Coronary artery (tissue), 2 donors: Measurements from ENCODE around the gene MTHFD2.
"Not testable (repeated sequence)": the region's sequence is repeated elsewhere in the genome, so short reads cannot be mapped to it uniquely, and the experiment has no call there.

Experiments
- DNase-seq: peaks from one replicate; pipeline ENCODE4 v3.0.0-alpha.2; 2017; ENCODE audit warnings: low spot score
- H3K27ac ChIP-seq, 2 donors: fragments of 200-600 bp; sonication (generic); one replicate each; pipeline ENCODE4 v1.5.1; 2016 to 2019
- H3K4me3 ChIP-seq: fragments of 200-600 bp; sonication (generic); 2 replicates; pipeline ENCODE4 v1.5.1; 2016; ENCODE audit warnings: mild to moderate bottlenecking, moderate library complexity
- CTCF ChIP-seq: fragments of 200-600 bp; sonication (generic); IDR thresholded peaks from one replicate; pipeline ENCODE4 v1.5.1; 2019; ENCODE audit warnings: antibody characterized with exemption

MTHFD2 gene

DNA sequence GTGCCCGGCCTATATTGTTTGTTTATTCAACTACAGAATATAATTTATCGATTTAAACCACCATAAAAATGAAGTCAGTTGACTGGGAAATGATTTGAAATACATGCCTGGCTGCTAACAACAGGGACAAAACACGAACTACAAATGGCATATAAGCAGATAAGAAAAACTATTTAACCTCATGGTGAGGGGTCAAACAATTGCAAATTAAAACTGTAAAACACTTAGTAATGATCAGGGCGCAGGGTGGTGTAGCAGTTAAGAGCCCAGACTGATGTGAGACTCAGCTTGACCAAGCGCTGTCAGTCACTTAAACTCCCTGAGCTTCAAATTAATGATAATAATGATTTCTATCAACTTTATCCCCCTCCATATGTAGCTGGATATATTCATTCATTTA lies 6.7 kb downstream of the MTHFD2 start:
- TF ChIP-seq CTCF, result no peak
- no peak for DNase-seq
- Histone ChIP-seq H3K4me3 (no peak overlapping the region), H3K27ac (peak overlapping the region; percentile 24 to 62)

DNA sequence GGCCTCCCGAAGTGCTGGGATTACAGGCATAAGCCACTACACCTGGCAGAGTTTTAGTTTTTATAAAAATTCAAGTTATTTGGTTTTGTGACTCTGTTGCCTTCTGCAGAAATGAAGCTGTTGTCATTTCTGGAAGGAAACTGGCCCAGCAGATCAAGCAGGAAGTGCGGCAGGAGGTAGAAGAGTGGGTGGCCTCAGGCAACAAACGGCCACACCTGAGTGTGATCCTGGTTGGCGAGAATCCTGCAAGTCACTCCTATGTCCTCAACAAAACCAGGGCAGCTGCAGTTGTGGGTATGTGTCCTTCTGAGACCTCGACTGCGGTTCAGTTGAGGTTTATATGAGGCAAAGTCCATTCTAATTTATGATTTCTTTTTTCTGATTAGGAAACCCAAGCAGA lies 7.2 kb downstream of the MTHFD2 start:
- Histone ChIP-seq H3K4me3 (no peak overlapping the region), H3K27ac (peak overlapping the region; percentile 24 to 51)
- no peak for TF ChIP-seq CTCF
- peak; percentile 41 for DNase-seq

GRCh38 chr2:74206180-74206688 lies 7.8 kb downstream of the MTHFD2 start:
- no peak for TF ChIP-seq CTCF
- Histone ChIP-seq H3K27ac (peak overlapping the region; percentile 51 to 56), H3K4me3 (no peak overlapping the region)
- peak; percentile 12 for DNase-seq

DNA sequence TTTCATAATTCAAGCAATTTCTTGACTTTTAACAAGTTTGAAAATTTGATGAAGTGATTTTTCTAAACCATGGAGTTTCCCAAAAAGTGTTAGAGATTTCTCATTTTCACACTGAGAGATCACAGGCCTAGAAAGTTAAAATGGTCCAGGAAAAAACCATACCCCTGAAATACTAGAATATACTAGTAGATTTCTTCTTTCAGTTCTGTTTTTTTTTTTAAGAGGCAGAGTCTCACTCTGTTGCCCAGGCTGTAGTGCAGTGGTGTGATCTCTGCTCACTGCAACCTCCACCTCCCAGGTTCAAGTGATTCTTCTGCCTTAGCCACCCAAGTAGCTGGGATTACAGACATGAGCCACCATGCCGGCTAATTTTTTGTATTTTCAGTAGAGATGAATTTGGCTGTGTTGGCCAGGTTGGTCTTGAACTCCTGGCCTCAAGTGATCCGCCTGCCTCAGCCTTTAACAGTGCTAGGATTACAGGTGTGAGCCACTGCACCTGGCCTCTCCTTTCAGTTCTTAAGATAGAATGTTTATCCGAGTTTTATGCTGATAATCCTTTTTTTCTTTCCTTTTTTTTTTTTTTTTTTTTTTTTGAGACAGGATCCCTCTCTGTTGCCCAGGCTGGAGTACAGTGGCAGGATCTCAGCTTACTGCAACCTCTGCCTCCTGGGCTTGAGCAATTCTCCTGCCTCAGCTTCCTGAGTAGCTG lies 14.4 kb downstream of the MTHFD2 start:
- Histone ChIP-seq H3K27ac (no peak overlapping the region), H3K4me3 (no peak overlapping the region)
- TF ChIP-seq CTCF, result no peak
- no peak for DNase-seq

GRCh38 chr2:74215771-74216170 lies 17.4 kb downstream of the MTHFD2 start:
- not testable (repeated sequence) for H3K27ac ChIP-seq, DNase-seq, H3K4me3 ChIP-seq

- no peak for DNase-seq
- Histone ChIP-seq H3K27ac (no peak overlapping the region), H3K4me3 (no peak overlapping the region)
- no peak for TF ChIP-seq CTCF
Measured at GRCh38 chr2:74216642-74217041, 18.2 kb downstream of the MTHFD2 start.

GRCh38 chr2:74219846-74220486 lies 21.6 kb downstream of the MTHFD2 start:
- H3K27ac ChIP-seq, result no peak overlapping the region
- H3K4me3 ChIP-seq, result no peak overlapping the region
- DNase-seq, result no peak
- no peak for TF ChIP-seq CTCF
